SK-N-SH (cell line): ENCODE measurements around the gene ARMC6.

Experiments
- CHD2 ChIP-seq: fragments of 150-350 bp; IDR thresholded peaks from 2 replicates; pipeline ENCODE4 v1.6.1; 2018; ENCODE audit warnings: low read length; ENCODE audit not compliant: partially characterized antibody
- EP300 ChIP-seq, 2 experiments: IDR thresholded peaks; 2 replicates each; pipeline versions ENCODE4 v1.4.0 to v1.6.1; 2012; ENCODE audit warnings: borderline replicate concordance in 1 of 2, low read depth in 1 of 2, low read length in 1 of 2
- EZH2phosphoT487 ChIP-seq: fragments of 200-600 bp; sonication (generic); IDR thresholded peaks from 2 replicates; pipeline ENCODE4 v1.6.1; 2017; ENCODE audit warnings: low read depth, mixed run types, mild to moderate bottlenecking, antibody characterized with exemption, moderate library complexity, borderline replicate concordance
- FOXM1 ChIP-seq: IDR thresholded peaks from 2 replicates; pipeline ENCODE4 v1.4.0; 2012; ENCODE audit warnings: low read depth, mild to moderate bottlenecking
- MEF2A ChIP-seq: IDR thresholded peaks from 2 replicates; pipeline ENCODE4 v1.4.0; 2012; ENCODE audit warnings: low read depth, borderline replicate concordance
- POLR2AphosphoS5 ChIP-seq: IDR thresholded peaks from 2 replicates; pipeline ENCODE4 v1.6.1; 2012; ENCODE audit warnings: low read depth, low read length
- RFX5 ChIP-seq: IDR thresholded peaks from 2 replicates; pipeline ENCODE4 v1.6.1; 2012; ENCODE audit warnings: mild to moderate bottlenecking, improper control_type of control experiment, low read length
- TAF1 ChIP-seq: IDR thresholded peaks from 2 replicates; pipeline ENCODE4 v1.6.1; 2012; ENCODE audit warnings: low read depth, mild to moderate bottlenecking, low read length, moderate library complexity, borderline replicate concordance
- TF ChIP-seq, protein P1 (sequence below): fragments of 200-600 bp; sonication (generic); IDR thresholded peaks from 2 replicates; pipeline ENCODE4 v1.6.1; 2017; ENCODE audit warnings: antibody characterized with exemption, mild to moderate bottlenecking, moderate library complexity
- TF ChIP-seq, protein P2 (sequence below): IDR thresholded peaks from 2 replicates; pipeline ENCODE4 v1.4.0; 2012; ENCODE audit warnings: low read depth
- TF ChIP-seq, protein P3 (sequence below): IDR thresholded peaks from 2 replicates; pipeline ENCODE4 v1.4.0; 2012; ENCODE audit warnings: low read depth, borderline replicate concordance

DNA sequence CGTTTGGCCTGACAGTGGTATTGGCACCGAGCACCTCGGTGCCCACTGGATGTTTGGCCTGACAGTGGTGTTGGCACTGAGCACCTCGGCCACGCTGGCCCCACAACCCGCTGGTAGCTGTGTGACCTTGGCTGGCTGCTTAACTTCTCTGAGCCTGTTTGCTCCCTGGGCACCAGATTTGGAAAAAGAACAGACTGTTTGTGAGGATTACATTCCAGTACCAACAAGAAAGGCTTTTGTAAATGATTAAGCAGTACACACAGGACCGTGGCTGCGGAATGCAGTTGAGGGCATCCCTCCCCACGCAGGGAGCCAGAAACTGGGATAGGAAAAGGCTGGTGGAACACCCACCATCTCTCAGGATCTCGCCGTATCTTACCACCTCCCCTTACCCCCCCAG lies 62.3 kb downstream of the ARMC6 start:
- TF ChIP-seq EP300 (IDR thresholded peaks at IDR 0.05; ENCODE audit: borderline replicate concordance in 1 of 2, low read depth in 1 of 2, low read length in 1 of 2) (no peak), MEF2A (no peak), POLR2AphosphoS5 (no peak), FOXM1 (no peak), TAF1 (no peak), CHD2 (no peak), EZH2phosphoT487 (no peak), RFX5 (no peak)
- TF ChIP-seq, protein P1, sequence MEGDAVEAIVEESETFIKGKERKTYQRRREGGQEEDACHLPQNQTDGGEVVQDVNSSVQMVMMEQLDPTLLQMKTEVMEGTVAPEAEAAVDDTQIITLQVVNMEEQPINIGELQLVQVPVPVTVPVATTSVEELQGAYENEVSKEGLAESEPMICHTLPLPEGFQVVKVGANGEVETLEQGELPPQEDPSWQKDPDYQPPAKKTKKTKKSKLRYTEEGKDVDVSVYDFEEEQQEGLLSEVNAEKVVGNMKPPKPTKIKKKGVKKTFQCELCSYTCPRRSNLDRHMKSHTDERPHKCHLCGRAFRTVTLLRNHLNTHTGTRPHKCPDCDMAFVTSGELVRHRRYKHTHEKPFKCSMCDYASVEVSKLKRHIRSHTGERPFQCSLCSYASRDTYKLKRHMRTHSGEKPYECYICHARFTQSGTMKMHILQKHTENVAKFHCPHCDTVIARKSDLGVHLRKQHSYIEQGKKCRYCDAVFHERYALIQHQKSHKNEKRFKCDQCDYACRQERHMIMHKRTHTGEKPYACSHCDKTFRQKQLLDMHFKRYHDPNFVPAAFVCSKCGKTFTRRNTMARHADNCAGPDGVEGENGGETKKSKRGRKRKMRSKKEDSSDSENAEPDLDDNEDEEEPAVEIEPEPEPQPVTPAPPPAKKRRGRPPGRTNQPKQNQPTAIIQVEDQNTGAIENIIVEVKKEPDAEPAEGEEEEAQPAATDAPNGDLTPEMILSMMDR: no peak
- TF ChIP-seq, protein P2, sequence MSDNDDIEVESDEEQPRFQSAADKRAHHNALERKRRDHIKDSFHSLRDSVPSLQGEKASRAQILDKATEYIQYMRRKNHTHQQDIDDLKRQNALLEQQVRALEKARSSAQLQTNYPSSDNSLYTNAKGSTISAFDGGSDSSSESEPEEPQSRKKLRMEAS: no peak
- TF ChIP-seq, protein P3, sequence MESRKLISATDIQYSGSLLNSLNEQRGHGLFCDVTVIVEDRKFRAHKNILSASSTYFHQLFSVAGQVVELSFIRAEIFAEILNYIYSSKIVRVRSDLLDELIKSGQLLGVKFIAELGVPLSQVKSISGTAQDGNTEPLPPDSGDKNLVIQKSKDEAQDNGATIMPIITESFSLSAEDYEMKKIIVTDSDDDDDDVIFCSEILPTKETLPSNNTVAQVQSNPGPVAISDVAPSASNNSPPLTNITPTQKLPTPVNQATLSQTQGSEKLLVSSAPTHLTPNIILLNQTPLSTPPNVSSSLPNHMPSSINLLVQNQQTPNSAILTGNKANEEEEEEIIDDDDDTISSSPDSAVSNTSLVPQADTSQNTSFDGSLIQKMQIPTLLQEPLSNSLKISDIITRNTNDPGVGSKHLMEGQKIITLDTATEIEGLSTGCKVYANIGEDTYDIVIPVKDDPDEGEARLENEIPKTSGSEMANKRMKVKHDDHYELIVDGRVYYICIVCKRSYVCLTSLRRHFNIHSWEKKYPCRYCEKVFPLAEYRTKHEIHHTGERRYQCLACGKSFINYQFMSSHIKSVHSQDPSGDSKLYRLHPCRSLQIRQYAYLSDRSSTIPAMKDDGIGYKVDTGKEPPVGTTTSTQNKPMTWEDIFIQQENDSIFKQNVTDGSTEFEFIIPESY: no peak
